H1 (cell line): Measurements from ENCODE around the gene DCAF6. TPM values are rescaled to one million over a fixed set of nuclear protein-coding genes. Genes with fewer than 3 reads are reported as not detected.

ENCODE experiments used
- CTCF ChIA-PET: fragments of 300-600 bp; sonication (Branson Sonifier 250); formaldehyde crosslinking; loops from one replicate; lab custom pipeline; 2021; ENCODE audit not compliant: partially characterized antibody; lab: Charles Lee
- POLR2A ChIA-PET: fragments of 300-600 bp; sonication (Branson Sonifier 250); formaldehyde crosslinking; loops from one replicate; lab custom pipeline; 2021; ENCODE audit warnings: inconsistent platforms; ENCODE audit not compliant: partially characterized antibody; lab: Charles Lee
- DNase-seq, 2 experiments: peaks; one replicate each; pipeline versions ENCODE4 v3.0.0 to v3.0.0-alpha.2; 2010 to 2022; ENCODE audit warnings: low spot score in 2 of 2, low read depth in 1 of 2, mixed read lengths in 1 of 2
- FAIRE-seq: peaks from 2 replicates; lab custom pipeline; 2011; peaks lifted over from hg19 to GRCh38; lab: Jason Lieb, UNC
- H2AFZ ChIP-seq: 2 replicates; pipeline ENCODE4 v1.8.1; 2012; ENCODE audit warnings: low read length, inconsistent platforms
- H2AK5ac ChIP-seq: 2 replicates; pipeline ENCODE4 v1.6.1; 2013; ENCODE audit warnings: low read depth, low read length
- H2BK120ac ChIP-seq: replicated peaks from 2 replicates; pipeline ENCODE3; 2013; ENCODE audit warnings: low read depth, low read length, inconsistent platforms
- H2BK12ac ChIP-seq: 2 replicates; pipeline ENCODE4 v1.6.1; 2013; ENCODE audit warnings: low read depth, low read length
- H2BK15ac ChIP-seq: 2 replicates; pipeline ENCODE4 v1.6.1; 2013; ENCODE audit warnings: low read length
- H2BK20ac ChIP-seq: 2 replicates; pipeline ENCODE4 v1.6.1; 2013; ENCODE audit warnings: low read length
- H2BK5ac ChIP-seq: 2 replicates; pipeline ENCODE4 v1.6.1; 2013; ENCODE audit warnings: low read depth, low read length
- H3K14ac ChIP-seq: 2 replicates; pipeline ENCODE4 v1.6.1; 2013; ENCODE audit warnings: inconsistent platforms; ENCODE audit not compliant: insufficient read length
- H3K18ac ChIP-seq: 2 replicates; pipeline ENCODE4 v1.6.1; 2013; ENCODE audit warnings: low read length; ENCODE audit errors: extremely low read depth
- H3K23ac ChIP-seq: 2 replicates; pipeline ENCODE4 v1.6.1; 2013; ENCODE audit warnings: inconsistent platforms; ENCODE audit not compliant: insufficient read length
- H3K23me2 ChIP-seq: 2 replicates; pipeline ENCODE4 v1.6.1; 2013; ENCODE audit warnings: low read depth, low read length
- H3K27ac ChIP-seq: 2 replicates; pipeline ENCODE4 v1.6.1; 2011; ENCODE audit warnings: low read depth, low read length, inconsistent platforms
- H3K27me3 ChIP-seq, 4 experiments: replicated peaks in 1 of 4; 1 replicate in 1 of 4; 2 replicates in 3 of 4; pipeline versions ENCODE4 v1.6.1 to v1.8.1; 2011 to 2013; ENCODE audit warnings: low read length in 3 of 4, mild to moderate bottlenecking in 3 of 4, inconsistent platforms in 2 of 4, mixed read lengths in 2 of 4, moderate library complexity in 1 of 4; ENCODE audit not compliant: control insufficient read depth in 3 of 4, insufficient read depth in 3 of 4; ENCODE audit errors: extremely low read depth in 1 of 4
- H3K36me3 ChIP-seq, 4 experiments: 2 replicates each; pipeline versions ENCODE4 v1.6.1 to v1.8.1; 2011 to 2013; ENCODE audit warnings: mild to moderate bottlenecking in 4 of 4, low read length in 3 of 4, moderate library complexity in 2 of 4, control low read depth in 1 of 4, inconsistent platforms in 1 of 4; ENCODE audit not compliant: insufficient read depth in 4 of 4, control insufficient read depth in 2 of 4
- H3K4ac ChIP-seq: replicated peaks from 2 replicates; pipeline ENCODE3; 2013; ENCODE audit warnings: low read length, low read depth, mixed read lengths, inconsistent platforms; ENCODE audit not compliant: insufficient read length
- H3K4me1 ChIP-seq, 4 experiments: replicated peaks in 1 of 4; 1 replicate in 1 of 4; 2 replicates in 3 of 4; pipeline versions ENCODE4 v1.6.1 to v1.8.1; 2011 to 2013; ENCODE audit warnings: low read length in 3 of 4, inconsistent platforms in 2 of 4, mixed read lengths in 1 of 4; ENCODE audit not compliant: insufficient read depth in 4 of 4, control insufficient read depth in 3 of 4
- H3K4me2 ChIP-seq, 2 experiments: 2 replicates each; pipeline versions ENCODE4 v1.6.1 to v1.8.1; 2011 to 2013; ENCODE audit warnings: low read depth in 2 of 2, low read length in 2 of 2, control low read depth in 1 of 2, inconsistent platforms in 1 of 2, mild to moderate bottlenecking in 1 of 2; ENCODE audit not compliant: insufficient read depth in 1 of 2
- H3K4me3 ChIP-seq, 4 experiments: fragments of 200-600, 300-600 bp in 1 of 4; sonication (generic), shearing (Covaris generic), sonication (Bioruptor Twin) in 1 of 4; 2 replicates each; pipeline versions ENCODE4 v1.5.1 to v1.8.1; 2011 to 2016; ENCODE audit warnings: low read length in 4 of 4, low read depth in 3 of 4, control low read depth in 2 of 4, inconsistent platforms in 2 of 4, mild to moderate bottlenecking in 2 of 4, mixed read lengths in 1 of 4, moderate library complexity in 1 of 4; ENCODE audit not compliant: insufficient read depth in 2 of 4; ENCODE audit errors: extremely low read depth in 1 of 4
- H3K56ac ChIP-seq: replicated peaks from 2 replicates; pipeline ENCODE3; 2013; ENCODE audit warnings: low read depth, mild to moderate bottlenecking, mixed read lengths, low read length, inconsistent platforms; ENCODE audit not compliant: insufficient read length
- H3K79me1 ChIP-seq: 2 replicates; pipeline ENCODE4 v1.6.1; 2013; ENCODE audit warnings: low read depth, low read length, control low read depth
- H3K79me2 ChIP-seq, 2 experiments: 2 replicates each; pipeline versions ENCODE4 v1.6.1 to v1.8.1; 2012 to 2013; ENCODE audit warnings: low read length in 2 of 2, mild to moderate bottlenecking in 2 of 2, inconsistent platforms in 1 of 2; ENCODE audit not compliant: insufficient read depth in 2 of 2, control insufficient read depth in 1 of 2
- H3K9ac ChIP-seq, 4 experiments: replicated peaks in 1 of 4; 1 replicate in 1 of 4; 2 replicates in 3 of 4; pipeline versions ENCODE4 v1.6.1 to v1.8.1; 2011 to 2013; ENCODE audit warnings: low read depth in 3 of 4, low read length in 3 of 4, control low read depth in 2 of 4, mild to moderate bottlenecking in 2 of 4, moderate library complexity in 2 of 4, inconsistent platforms in 1 of 4; ENCODE audit errors: extremely low read depth in 1 of 4
- H3K9me3 ChIP-seq, 2 experiments: 2 replicates each; pipeline versions ENCODE4 v1.6.1 to v1.8.1; 2012 to 2013; ENCODE audit warnings: mild to moderate bottlenecking in 2 of 2, moderate library complexity in 2 of 2, control low read depth in 1 of 2, inconsistent platforms in 1 of 2, low read depth in 1 of 2, low read length in 1 of 2, mixed read lengths in 1 of 2; ENCODE audit not compliant: insufficient read depth in 2 of 2
- H4K20me1 ChIP-seq, 2 experiments: replicated peaks in 1 of 2; 2 replicates each; pipeline versions ENCODE3 to v1.8.1; 2011 to 2013; ENCODE audit warnings: inconsistent platforms in 2 of 2, low read length in 2 of 2, mild to moderate bottlenecking in 1 of 2; ENCODE audit not compliant: insufficient read depth in 2 of 2, control insufficient read depth in 1 of 2
- H4K5ac ChIP-seq: 2 replicates; pipeline ENCODE4 v1.6.1; 2013; ENCODE audit warnings: low read length, low read depth, mixed read lengths, inconsistent platforms; ENCODE audit not compliant: insufficient read length
- H4K8ac ChIP-seq: 2 replicates; pipeline ENCODE4 v1.8.0; 2013; ENCODE audit warnings: mild to moderate bottlenecking, moderate library complexity, low read length, inconsistent platforms; ENCODE audit not compliant: insufficient read depth; ENCODE audit errors: extremely low read depth
- H4K91ac ChIP-seq: replicated peaks from 2 replicates; pipeline ENCODE3; 2013; ENCODE audit warnings: low read length, mixed read lengths, inconsistent platforms; ENCODE audit not compliant: insufficient read length
- E2F6 ChIP-seq: IDR thresholded peaks from 2 replicates; pipeline ENCODE4 v1.6.1; 2012; ENCODE audit warnings: inconsistent platforms
- EP300 ChIP-seq, 2 experiments: IDR thresholded peaks; 1 replicate in 1 of 2; 2 replicates in 1 of 2; pipeline ENCODE4 v1.6.1; 2011 to 2012; ENCODE audit warnings: low read depth in 2 of 2, low read length in 2 of 2, mild to moderate bottlenecking in 2 of 2, borderline replicate concordance in 1 of 2, inconsistent platforms in 1 of 2, moderate library complexity in 1 of 2
- WGBS, 2 experiments: shearing (Covaris generic) in 1 of 2; methylation state at CpG; one replicate each; pipeline versions ENCODE4 v1.1.6 to v1.1.7; 2013 to 2015; ENCODE audit warnings: low lambda C conversion rate in 2 of 2, mixed read lengths in 2 of 2, inconsistent platforms in 1 of 2, low coverage in 1 of 2, missing lambda C conversion rate in 1 of 2; ENCODE audit not compliant: insufficient replicate concordance in 2 of 2, insufficient coverage in 1 of 2, insufficient read length in 1 of 2; ENCODE audit errors: extremely low coverage in 1 of 2, missing lambda C conversion rate in 1 of 2; 5-methylcytosine and 5-hydroxymethylcytosine counted together
- polyA plus RNA-seq, 7 experiments: library from polyadenylated mRNA; depleted of rRNA in 3 of 7; stranded (reverse) in 5 of 7; unstranded in 2 of 7; fragments of >200 nt in 5 of 7; fragments of 200-250 nt in 2 of 7; gene quantifications; 1 replicate in 5 of 7; 2 replicates in 1 of 7; 4 replicates in 1 of 7; pipeline versions ENCODE4 v1.2.1 to v1.2.3, GENCODE V29; 2011 to 2013; ENCODE audit warnings: missing spikeins in 2 of 7, mixed read lengths in 2 of 7
- total RNA-seq: library from RNA; stranded (reverse); fragmentation: NEBNext Ultra II Directional; extraction: Animal tissue kit (Norgen Biotek cat#: 25700); gene quantifications from 2 replicates; pipeline ENCODE4 v1.2.1, GENCODE V29; 2021

Gene DCAF6
- total and polyA plus RNA-seq, 2 of the 8 experiments (the other 6 are each of a cell fraction or from before 2014, with no cell fraction given), result 12.3 to 17.4 TPM

- Histone ChIP-seq H4K91ac (no peak overlapping the region), H2BK5ac (no peak overlapping the region), H2BK20ac (no peak overlapping the region), H3K9ac (no peak overlapping the region), H3K4me2 (no peak overlapping the region), H3K14ac (no peak overlapping the region), H2AK5ac (no peak overlapping the region), H4K20me1 (peaks cover 0 to 3% of the 10 kb centered on the region in 2 experiments), H3K4me3 (no peak overlapping the region), H3K23ac (no peak overlapping the region), H3K4ac (no peak overlapping the region), H2BK15ac (no peak overlapping the region), H3K27me3 (no peaks in the 10 kb centered on the region), H2BK120ac (no peak overlapping the region), H3K79me2 (no peaks in the 10 kb centered on the region), H4K8ac (no peak overlapping the region), H2AFZ (no peak overlapping the region), H3K27ac (no peak overlapping the region), H3K23me2 (no peaks in the 10 kb centered on the region), H3K36me3 (peaks cover 0 to 2% (median 0%) of the 10 kb centered on the region in 4 experiments; a peak in 1 of 8 replicates), H3K18ac (no peak overlapping the region), H3K79me1 (no peaks in the 10 kb centered on the region), H3K9me3 (no peaks in the 10 kb centered on the region), H3K56ac (no peak overlapping the region), H2BK12ac (no peak overlapping the region), H4K5ac (no peak overlapping the region), H3K4me1 (peaks cover 0 to 3% (median 0%) of the 10 kb centered on the region in 4 experiments; a peak in 1 of 7 replicates)
- ChIA-PET POLR2A (no interaction called here), CTCF (interaction anchor here (0.9 to 1.9 kb wide), 5 partner anchors 28 to 147 kb away, joined by 3 to 4 read pairs (median 3); no protein-coding TSS in a partner anchor)
- DNase-seq (no peak), FAIRE-seq (no peak)
- 84% methylated on average over 10 of the region's 10 CpGs; no CpG with 5 or more reads in 1 of the 2 experiments for WGBS, 2 experiments
- TF ChIP-seq EP300 (IDR thresholded peaks at IDR 0.05; ENCODE audit: borderline replicate concordance in 1 of 2, low read depth in 2 of 2, low read length in 2 of 2) (no peak), E2F6 (no peak)
Measured at GRCh38 chr1:168087696-168088095, 151.2 kb downstream of the DCAF6 start.
